HG03520 (cell line): Measurements from ENCODE around the gene PCDHGA2.

Source experiments
- ATAC-seq: cut with Tn5 transposase; IDR thresholded peaks from one replicate; pipeline ENCODE4 v1.9.1; 2021; ENCODE audit warnings: mild to moderate bottlenecking, moderate library complexity; ENCODE audit not compliant: unreplicated experiment

The PCDHGA2 gene

GRCh38 chr5:141382469-141383294 lies 44.1 kb downstream of the PCDHGA2 start, which contains the start of gene PCDHGA7:
PCDHGA7 (plus strand) TSS chr5:141382742; CDS start chr5:141382900, 158 bp downstream.
- ATAC-seq = peak; percentile 73

- ATAC-seq = no peak
These were observed 44.8 kb downstream of the PCDHGA2 start for GRCh38 chr5:141383345-141383744.

DNA sequence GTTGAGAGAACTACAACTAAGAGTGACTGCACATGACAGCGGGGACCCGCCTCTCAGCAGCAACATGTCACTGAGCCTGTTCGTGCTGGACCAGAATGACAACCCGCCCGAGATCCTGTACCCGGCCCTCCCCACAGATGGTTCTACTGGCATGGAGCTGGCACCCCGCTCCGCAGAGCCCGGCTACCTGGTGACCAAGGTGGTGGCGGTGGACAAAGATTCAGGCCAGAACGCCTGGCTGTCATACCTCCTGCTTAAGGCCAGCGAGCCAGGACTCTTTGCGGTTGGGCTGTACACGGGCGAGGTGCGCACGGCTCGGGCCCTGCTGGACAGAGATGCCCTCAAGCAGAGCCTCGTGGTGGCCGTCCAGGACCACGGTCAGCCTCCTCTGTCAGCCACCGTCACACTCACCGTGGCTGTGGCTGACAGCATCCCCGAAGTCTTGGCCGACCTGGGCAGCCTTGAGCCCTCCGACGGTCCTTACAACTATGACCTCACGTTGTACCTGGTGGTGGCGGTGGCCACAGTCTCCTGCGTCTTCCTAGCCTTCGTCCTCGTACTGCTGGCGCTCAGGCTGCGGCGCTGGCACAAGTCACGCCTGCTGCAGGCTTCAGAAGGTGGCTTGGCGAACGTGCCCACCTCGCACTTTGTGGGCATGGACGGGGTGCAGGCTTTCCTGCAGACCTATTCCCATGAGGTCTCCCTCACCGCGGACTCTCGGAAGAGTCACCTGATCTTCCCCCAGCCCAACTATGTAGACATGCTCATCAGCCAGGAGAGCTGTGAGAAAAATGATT lies 46.1 kb downstream of the PCDHGA2 start:
- no peak for ATAC-seq

DNA sequence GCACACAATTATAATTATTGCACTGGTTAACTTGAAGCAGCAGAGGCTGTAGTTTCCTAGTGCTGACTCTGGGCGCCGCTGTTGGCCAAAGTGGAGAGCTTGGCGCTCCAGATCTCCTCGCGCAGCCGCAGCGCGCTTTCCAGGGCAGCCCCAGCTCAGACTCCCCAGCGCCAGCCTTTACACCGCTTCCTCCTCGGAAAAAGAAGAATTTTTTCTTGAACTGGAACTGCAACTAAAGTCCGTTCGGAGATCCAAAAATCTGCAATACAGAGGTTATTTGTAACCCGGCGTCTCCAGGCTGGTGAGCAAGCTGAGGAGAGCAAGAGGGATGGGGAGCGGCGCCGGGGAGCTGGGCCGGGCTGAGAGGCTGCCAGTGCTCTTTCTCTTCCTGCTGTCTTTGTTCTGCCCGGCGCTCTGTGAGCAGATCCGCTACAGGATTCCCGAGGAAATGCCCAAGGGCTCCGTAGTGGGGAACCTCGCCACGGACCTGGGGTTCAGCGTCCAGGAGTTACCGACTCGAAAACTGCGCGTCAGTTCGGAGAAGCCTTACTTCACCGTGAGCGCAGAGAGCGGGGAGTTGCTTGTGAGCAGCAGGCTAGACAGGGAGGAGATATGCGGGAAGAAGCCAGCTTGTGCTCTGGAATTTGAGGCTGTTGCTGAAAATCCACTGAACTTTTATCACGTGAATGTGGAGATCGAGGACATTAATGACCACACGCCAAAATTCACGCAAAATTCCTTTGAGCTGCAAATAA lies 49.2 kb downstream of the PCDHGA2 start, which contains the start of gene PCDHGB4:
Gene PCDHGB4 (plus strand): TSS at position 142 of the 755 bp plus-strand sequence. CDS start 187 bp downstream, at position 329.
- ATAC-seq = peak; percentile 54

- ATAC-seq = no peak
These were observed 50.1 kb downstream of the PCDHGA2 start for GRCh38 chr5:141388661-141389060.

- no peak for ATAC-seq
These were observed 50.8 kb downstream of the PCDHGA2 start for GRCh38 chr5:141389153-141390042.

- ATAC-seq = no peak
These were observed 54.1 kb downstream of the PCDHGA2 start, which contains the start of gene PCDHGA8 for GRCh38 chr5:141392429-141393198. PCDHGA8 (plus strand) TSS chr5:141392633; CDS start chr5:141392814, 181 bp downstream.
